CD4-positive, alpha-beta T cell treated with Interleukin-6 for 4 hours (primary cell): ENCODE data around the gene ANKRD65.
"Not testable (repeated sequence)": the region's sequence is repeated elsewhere in the genome, so short reads cannot be mapped to it uniquely, and the experiment has no call there.

Source experiments
- DNase-seq: peaks from one replicate; pipeline ENCODE4 v3.0.0-alpha.2; 2020; ENCODE audit warnings: mixed read lengths

ANKRD65 gene

DNA sequence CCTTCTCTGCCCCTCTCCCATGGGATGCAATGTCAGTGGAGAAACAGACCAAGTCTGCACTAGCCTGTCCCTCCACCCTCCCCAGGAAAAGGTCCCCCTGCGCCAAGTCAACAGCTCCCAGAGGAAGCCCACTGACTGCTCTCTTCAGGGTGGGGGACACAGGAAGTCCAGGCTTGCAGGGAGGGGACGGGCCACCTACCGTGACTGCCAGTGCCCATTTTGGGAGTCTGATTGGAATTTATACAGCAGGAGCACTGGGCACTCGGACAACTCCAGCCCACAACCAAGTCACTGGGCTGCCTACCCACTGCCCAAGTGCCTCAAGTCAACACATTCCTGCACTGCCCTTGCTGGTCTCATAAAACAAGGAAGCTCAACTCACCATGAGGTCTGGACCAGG lies 28.1 kb downstream of the ANKRD65 start:
- DNase-seq, result no peak

GRCh38 chr1:1391225-1391624 lies 29.9 kb downstream of the ANKRD65 start:
- DNase-seq, result no peak

DNA sequence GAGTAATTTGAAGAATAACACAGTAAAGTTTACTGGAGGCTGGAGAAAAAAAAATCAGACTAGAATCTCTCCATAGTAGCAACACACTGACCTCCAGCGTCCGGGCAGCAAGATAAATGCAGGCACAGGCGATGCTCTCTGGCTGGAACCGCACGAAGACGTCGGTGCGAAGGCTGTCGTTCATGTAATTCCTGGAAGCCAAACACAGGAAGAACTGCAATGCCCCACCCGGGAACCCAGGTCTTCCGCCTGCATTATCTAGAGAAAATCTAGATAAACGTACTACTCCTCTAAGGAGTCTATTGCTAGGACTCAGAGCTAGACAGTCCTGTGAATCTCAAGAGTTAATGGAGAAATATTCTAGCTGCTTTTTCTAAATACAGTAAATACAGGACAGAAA lies 30.4 kb downstream of the ANKRD65 start:
- no peak for DNase-seq

DNA sequence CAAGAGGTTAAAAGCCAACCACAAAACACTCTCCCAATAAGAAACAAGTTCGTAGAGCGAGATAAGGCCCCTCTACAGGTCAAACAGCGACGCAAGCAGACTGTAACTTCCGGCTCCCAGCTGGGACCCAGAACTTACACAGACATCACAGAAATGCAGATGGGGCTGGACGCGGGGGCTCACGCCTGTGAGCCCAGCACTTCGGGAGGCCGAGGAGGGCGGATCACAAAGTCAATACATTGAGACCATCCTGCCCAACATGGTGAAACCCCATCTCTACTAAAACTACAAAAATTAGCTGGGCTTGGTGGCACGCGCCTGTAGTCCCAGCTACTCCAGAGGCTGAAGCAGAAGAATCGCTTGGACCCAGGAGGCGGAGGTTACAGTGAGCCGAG lies 33.0 kb downstream of the ANKRD65 start:
- DNase-seq, result no peak

DNA sequence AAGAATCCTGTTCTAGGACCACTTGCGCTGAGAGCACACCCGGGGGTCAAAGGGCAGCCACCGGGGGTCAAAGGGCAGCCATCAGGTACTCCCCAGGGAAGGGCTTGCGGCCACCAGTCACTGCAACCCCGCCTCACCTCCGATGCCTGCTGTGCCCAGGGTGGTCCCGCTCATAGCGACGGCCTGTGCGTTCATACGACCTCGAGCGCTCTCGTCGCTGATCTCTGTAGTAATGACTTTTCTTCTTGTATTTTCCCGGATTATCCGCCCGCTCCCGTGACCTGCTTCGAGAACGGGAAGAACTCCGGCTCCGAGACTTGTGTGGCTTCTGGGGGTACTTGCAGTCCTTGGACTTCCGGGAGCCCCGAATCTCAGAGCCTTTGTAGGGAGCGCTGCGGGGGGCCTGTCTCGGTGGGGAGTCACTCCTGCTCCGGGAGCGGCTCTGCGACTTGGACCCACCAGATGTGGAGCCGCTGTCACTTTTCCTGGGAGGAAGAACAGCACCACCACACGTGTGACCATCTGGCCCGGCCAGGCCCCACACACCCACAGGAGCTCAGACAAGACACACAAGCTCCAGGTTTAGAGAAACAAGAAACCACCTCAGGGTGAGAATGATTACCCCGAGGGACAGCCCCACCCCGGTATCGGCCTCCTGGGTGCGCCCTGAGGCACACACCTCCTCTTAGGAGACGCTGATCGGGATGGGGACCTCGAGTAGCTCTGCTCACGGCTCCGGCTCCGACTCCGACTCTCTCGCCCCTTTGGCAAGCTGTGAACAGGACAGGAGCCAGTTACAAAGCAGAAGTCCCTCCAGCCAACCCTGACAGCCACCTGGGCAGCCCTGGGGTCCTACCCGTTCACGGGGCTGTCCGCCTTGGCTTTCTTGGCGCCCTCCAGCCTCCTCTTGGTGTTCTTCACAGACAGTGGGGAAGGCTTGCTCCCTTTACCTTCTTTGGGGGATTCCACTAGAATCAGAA lies 33.7 kb downstream of the ANKRD65 start:
- no peak for DNase-seq

DNA sequence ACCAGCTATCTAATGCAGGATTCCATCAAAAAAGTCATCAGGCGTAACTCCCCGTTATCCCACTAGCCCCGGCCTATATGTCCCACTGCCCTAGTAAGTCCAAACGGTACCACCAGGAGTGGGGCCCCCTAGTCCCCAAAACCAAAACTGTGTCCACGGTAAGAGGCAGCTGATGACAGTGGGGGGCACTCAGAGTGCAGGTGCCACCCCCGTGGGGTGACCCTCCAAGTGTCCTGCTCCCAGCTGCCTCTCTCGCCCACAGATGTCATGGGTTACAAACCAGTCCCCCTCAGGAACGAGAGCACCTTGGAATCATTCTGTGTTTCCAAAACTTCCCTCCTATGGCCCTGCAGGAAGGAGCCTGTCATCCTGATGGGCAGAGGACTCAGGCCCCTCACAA lies 35.1 kb downstream of the ANKRD65 start:
- DNase-seq, result no peak

DNA sequence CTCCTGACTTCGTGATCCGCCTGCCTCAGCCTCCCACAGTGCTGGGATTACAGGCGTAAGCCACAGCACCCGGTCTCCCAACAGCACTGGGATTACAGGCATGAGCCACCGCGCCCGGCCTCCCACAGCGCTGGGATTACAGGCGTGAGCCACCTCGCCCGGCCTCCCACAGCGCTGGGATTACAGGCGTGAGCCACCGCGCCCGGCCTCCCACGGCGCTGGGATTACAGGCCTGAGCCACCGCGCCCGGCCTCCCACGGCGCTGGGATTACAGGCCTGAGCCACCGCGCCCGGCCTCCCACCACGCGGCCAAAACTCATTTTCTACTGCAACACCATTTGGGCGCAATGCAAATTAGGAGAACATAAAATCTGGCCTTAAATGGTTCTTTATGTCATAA lies 35.7 kb downstream of the ANKRD65 start:
- DNase-seq, result not testable (repeated sequence)

DNA sequence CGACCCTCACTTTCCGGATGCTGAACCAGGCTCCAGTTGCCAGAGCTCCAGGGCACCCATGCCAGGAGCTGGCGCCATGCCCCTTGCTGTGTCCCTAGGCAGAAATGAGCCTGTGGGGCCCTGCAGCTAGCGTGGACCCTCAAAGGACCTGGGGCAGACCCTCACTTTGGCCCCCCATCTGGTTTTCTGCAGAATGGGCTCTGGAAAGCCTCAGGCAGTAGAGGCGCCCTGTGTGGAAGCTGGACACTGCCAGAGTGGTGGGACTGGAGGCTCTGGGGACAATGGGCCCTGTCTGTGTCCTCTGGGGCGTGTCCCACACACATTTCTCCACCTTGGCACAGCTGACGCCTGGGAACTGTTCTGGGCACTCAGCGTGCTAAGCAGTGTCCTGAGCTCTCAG lies 39.8 kb downstream of the ANKRD65 start:
- DNase-seq, result no peak

- DNase-seq, result no peak
Observed at GRCh38 chr1:1380860-1381259, 40.2 kb downstream of the ANKRD65 start.

- DNase-seq, result no peak
Observed at GRCh38 chr1:1377540-1378205, 43.4 kb downstream of the ANKRD65 start.

- no peak for DNase-seq
Observed at GRCh38 chr1:1376551-1377226, 44.4 kb downstream of the ANKRD65 start.

GRCh38 chr1:1374929-1375662 lies 46.0 kb downstream of the ANKRD65 start, which contains the start of gene AURKAIP1:
Gene AURKAIP1, minus strand, starts transcription at chr1:1375207. Its CDS starts 451 bp downstream, at chr1:1374756.
- peak; percentile 96 for DNase-seq

- DNase-seq, result peak; percentile 15
Observed at GRCh38 chr1:1374589-1374928, 46.5 kb downstream of the ANKRD65 start.

GRCh38 chr1:1373815-1374588 lies 47.1 kb downstream of the ANKRD65 start:
- no peak for DNase-seq

DNA sequence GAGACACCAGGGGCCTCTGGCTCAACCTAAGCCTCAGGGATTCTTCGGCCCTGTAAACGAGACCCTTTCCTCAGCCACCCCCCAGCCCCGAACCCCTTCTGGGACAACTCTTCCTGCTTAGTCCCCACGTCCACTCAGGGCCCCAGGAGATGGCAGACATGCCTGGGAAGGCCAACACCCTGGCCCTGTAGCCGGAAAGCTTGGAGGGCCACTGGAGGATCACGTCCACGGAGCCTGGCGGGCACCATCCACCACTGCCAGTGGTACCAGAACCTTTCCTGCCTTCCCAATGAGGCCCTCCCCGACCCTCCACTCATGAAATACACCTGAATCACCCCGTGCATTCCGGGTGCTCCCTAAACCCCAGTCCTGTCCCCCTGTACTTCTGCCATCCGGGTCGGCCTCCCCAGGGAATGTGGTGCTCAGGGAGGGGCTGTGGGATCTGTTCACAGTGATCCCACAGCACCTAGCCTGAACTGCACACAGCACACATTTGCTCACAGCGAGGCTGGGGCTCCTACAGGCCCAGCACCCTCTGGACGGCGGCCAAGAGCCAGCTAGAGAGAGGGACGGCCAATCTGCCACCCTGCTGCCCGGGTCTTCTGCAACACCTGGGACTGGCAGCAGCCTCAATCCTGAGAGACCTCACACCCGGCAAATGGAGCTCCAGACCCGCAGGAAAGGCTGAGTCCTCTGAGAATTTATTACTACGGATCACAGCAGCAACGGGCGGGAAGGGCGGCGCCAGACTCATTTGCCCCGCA lies 47.8 kb downstream of the ANKRD65 start:
- DNase-seq, result no peak

DNA sequence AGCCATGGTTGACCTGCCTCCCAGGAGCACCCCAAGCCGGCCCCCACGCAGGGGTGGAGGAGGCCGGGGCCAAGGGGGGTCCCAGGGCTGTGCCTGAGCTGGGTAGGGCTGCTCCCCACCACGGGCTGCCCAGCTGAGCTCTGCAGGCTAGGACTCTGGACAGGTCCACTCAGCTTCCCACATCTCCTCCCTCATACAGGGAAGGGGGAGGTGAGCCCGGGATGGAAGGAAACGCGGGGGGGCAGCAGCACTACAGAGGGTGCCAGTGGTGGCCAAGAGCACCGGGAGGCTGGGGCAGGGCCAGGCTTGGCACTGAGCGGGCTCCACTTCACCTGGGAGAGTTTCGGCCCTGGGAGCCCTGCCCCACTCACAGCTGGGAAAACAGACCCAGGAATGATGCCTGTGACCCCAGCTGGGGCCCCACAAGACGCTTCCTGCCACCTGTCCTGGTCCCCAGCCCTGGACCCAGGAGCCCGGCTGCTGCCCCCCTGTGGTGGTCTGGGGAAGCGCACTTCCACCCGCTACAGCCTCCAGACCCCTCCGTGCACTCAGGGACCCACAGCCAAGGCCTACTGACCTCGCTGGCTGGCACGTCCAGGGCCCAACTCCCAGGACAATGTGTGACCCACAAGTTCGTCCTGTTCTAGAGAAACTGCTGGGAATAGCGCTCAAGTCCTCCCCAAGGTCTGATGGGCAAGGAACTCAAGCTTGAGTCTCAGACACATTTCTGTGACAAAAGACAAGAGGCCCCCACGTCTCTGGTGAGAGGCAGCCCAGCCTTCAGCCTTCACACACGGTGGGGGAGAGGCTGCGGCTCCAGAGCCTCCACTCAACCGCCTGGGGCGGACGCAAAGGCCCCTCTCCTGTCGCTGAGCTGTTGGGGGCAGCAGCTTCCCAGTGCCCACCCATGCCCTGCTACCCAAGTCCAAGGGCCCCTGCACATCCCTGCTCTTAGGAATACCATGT lies 49.0 kb downstream of the ANKRD65 start:
- DNase-seq, result peak; percentile 80

DNA sequence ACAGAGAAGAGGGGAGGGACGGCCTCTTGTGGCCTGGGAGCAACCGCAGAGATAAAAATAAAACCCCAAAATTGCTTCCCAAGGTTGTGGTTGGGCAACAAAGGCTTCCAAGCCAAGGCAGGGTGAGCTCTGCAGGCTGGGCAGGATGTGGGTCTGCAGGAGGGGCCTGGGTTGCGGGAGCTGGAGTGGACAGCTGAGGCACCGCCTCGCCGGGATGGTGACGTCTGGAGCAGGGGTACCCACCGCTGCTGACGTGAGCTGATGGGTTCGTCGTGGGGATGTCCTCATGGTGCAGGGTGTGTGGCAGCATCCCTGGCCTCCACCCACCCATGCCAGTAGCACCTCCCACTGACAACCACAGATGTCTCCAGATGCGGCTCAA lies 49.7 kb downstream of the ANKRD65 start:
- DNase-seq, result peak; percentile 42

DNA sequence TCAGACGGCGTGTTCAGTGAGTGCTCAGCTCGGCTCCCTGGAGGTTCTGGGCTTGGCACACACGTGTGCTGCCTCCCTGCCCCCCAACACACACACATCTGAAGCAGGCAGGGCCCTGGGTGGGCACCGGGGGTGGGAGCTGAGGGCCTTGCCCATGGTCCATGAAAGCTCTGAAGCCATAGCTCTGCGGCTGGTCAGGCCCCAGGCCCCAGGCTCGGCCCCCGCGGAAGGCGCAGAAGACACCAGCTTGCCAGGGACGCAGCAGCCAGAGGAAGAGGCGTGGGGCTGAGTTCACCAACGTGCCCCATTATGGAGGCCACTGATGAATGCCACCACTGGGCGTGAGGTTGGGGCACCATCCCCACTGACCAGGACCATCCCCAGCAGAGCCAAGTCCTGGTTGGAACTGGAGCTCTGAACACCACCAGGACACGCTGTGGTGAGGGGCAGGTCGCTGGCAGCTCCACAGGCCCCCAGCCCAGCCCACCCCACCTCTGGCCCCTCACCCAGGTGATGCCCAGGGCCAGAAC lies 50.2 kb downstream of the ANKRD65 start:
- DNase-seq, result no peak

GRCh38 chr1:1370094-1370493 lies 51.0 kb downstream of the ANKRD65 start:
- not testable (repeated sequence) for DNase-seq
